Inflammatory macrophage treated with lipopolysaccharide for 1 hour (primary cell): ENCODE data around the gene CAMKMT.
"Not testable (repeated sequence)": the region's sequence is repeated elsewhere in the genome, so short reads cannot be mapped to it uniquely, and the experiment has no call there.

ENCODE experiments used
- DNase-seq, 2 donors: peaks; one replicate each; pipeline ENCODE4 v3.0.0-alpha.2; 2020 to 2022

Gene CAMKMT

GRCh38 chr2:44450082-44450481 lies 88.3 kb downstream of the CAMKMT start:
- no peak for DNase-seq

GRCh38 chr2:44450806-44451205 lies 89.1 kb downstream of the CAMKMT start:
- peak; percentile 3 to 4 for DNase-seq

- DNase-seq: no peak
Measured at GRCh38 chr2:44452069-44452583, 90.4 kb downstream of the CAMKMT start.

- no peak for DNase-seq
Measured at GRCh38 chr2:44453259-44453658, 91.5 kb downstream of the CAMKMT start.

GRCh38 chr2:44455877-44456276 lies 94.1 kb downstream of the CAMKMT start:
- no peak for DNase-seq

GRCh38 chr2:44456946-44457345 lies 95.2 kb downstream of the CAMKMT start:
- DNase-seq: no peak

- no peak for DNase-seq
Measured at GRCh38 chr2:44459739-44460138, 98.0 kb downstream of the CAMKMT start.

GRCh38 chr2:44462934-44463849 lies 101.4 kb downstream of the CAMKMT start:
- no peak for DNase-seq

- no peak for DNase-seq
Measured at GRCh38 chr2:44464437-44464836, 102.7 kb downstream of the CAMKMT start.

GRCh38 chr2:44470151-44470550 lies 108.4 kb downstream of the CAMKMT start:
- DNase-seq: no peak

- DNase-seq: no peak
Measured at GRCh38 chr2:44477657-44478414, 116.1 kb downstream of the CAMKMT start.

- DNase-seq: peak; percentile 61 to 81
Measured at GRCh38 chr2:44479127-44479887, 117.6 kb downstream of the CAMKMT start.

GRCh38 chr2:44480068-44480467 lies 118.3 kb downstream of the CAMKMT start:
- no peak for DNase-seq

GRCh38 chr2:44487052-44487451 lies 125.3 kb downstream of the CAMKMT start:
- DNase-seq: no peak

- DNase-seq: no peak
Measured at GRCh38 chr2:44490726-44491125, 129.0 kb downstream of the CAMKMT start.

- DNase-seq: no peak
Measured at GRCh38 chr2:44494006-44494405, 132.3 kb downstream of the CAMKMT start.

- no peak for DNase-seq
Measured at GRCh38 chr2:44495035-44495434, 133.3 kb downstream of the CAMKMT start.

- DNase-seq: no peak
Measured at GRCh38 chr2:44495544-44495943, 133.8 kb downstream of the CAMKMT start.

- DNase-seq: no peak
Measured at GRCh38 chr2:44496130-44496529, 134.4 kb downstream of the CAMKMT start.

GRCh38 chr2:44498551-44498950 lies 136.8 kb downstream of the CAMKMT start:
- DNase-seq: no peak

- not testable (repeated sequence) for DNase-seq
Measured at GRCh38 chr2:44505664-44506063, 143.9 kb downstream of the CAMKMT start.

GRCh38 chr2:44510246-44510645 lies 148.5 kb downstream of the CAMKMT start:
- no peak for DNase-seq

GRCh38 chr2:44515416-44515815 lies 153.7 kb downstream of the CAMKMT start:
- no peak for DNase-seq
